ENCODE data around the gene PRMT9. TPM values are rescaled to one million over a fixed set of nuclear protein-coding genes. Genes with fewer than 3 reads are reported as not detected.

Gene PRMT9
- total RNA-seq, 1 donor from 2014 or later = 8.4 TPM

DNA sequence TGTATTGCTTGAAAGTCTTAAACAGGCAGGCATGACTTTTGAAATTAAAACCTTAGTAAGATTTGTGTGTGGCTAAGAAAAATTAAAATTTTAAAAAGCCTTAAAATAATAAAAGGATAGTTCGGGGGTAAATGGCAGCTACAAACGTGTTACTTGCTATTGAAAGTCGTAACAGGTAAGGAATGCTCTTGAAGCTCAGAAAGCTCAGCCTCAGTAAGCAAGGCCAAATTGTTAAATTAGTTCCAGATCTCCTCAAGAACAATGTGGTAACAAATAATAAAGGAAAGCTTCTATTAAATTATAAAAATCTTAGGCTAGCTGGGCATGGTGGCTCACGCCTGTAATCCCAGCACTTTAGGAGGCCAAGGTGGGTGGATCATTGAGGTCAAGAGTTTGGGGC is 25.5 kb downstream of the PRMT9 start:
- Mint-ChIP-seq H3K27me3 (ENCODE audit: low read depth) (no peaks in the 10 kb centered on the region), H3K4me3 (ENCODE audit: low read depth) (no peak overlapping the region), H3K36me3 (ENCODE audit: low read depth) (peaks cover 43% of the 10 kb centered on the region), H3K4me1 (ENCODE audit: low read depth) (no peaks in the 10 kb centered on the region), H3K27ac (no peak overlapping the region), H3K9me3 (no peaks in the 10 kb centered on the region)
- DNase-seq (ENCODE audit: low spot score) = no peak
- intact Hi-C loops (cut with micrococcal nuclease) = no loop called here

DNA sequence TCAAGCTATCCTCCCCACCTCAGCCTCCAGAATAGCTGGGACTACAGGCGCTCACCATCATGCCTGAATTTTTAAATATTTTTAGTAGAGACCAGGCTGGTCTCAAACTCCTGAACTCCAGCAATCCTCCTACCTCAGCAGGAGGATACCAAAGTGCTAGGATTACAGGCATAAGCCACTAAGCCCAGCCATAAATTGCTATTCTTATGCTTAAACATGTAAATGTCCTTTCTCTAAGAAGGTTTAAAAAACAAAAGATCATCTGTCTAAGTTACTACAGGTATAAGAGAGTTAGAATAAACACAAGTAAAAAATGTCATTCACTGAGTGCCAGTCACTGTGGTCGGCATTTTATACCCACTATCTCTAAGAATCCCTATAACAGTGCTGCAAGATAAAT is 28.3 kb downstream of the PRMT9 start:
- intact Hi-C loops (cut with micrococcal nuclease) = no loop called here
- Mint-ChIP-seq H3K4me3 (ENCODE audit: low read depth) (no peak overlapping the region), H3K36me3 (ENCODE audit: low read depth) (peaks cover 55% of the 10 kb centered on the region), H3K9me3 (no peaks in the 10 kb centered on the region), H3K27me3 (ENCODE audit: low read depth) (no peaks in the 10 kb centered on the region), H3K27ac (no peak overlapping the region), H3K4me1 (ENCODE audit: low read depth) (peaks cover 5% of the 10 kb centered on the region)
- no peak for DNase-seq (ENCODE audit: low spot score)

DNA sequence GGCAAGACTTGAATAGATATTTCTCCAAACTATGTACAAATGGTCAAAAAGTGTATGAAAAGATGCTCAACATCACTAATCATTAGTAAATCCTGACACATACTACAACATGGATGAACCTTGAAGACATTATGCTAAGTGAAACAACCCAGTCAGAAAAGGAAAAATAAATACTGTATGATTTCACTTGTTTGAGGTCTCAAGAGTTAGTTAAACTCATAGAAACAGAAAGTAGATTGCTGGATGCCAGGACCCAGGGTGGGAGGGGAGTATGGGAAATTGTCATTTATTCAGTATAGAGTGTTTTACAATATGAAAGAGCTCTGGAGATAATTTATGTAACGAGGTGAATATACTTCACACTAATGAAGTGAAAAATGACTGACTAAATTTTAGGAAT is 32.4 kb downstream of the PRMT9 start:
- Mint-ChIP-seq H3K4me1 (ENCODE audit: low read depth) (peaks cover 18% of the 10 kb centered on the region), H3K4me3 (ENCODE audit: low read depth) (no peak overlapping the region), H3K27ac (no peak overlapping the region), H3K36me3 (ENCODE audit: low read depth) (peaks cover 66% of the 10 kb centered on the region), H3K27me3 (ENCODE audit: low read depth) (no peaks in the 10 kb centered on the region), H3K9me3 (no peaks in the 10 kb centered on the region)
- intact Hi-C loops (cut with micrococcal nuclease) = no loop called here
- no peak for DNase-seq (ENCODE audit: low spot score)

DNA sequence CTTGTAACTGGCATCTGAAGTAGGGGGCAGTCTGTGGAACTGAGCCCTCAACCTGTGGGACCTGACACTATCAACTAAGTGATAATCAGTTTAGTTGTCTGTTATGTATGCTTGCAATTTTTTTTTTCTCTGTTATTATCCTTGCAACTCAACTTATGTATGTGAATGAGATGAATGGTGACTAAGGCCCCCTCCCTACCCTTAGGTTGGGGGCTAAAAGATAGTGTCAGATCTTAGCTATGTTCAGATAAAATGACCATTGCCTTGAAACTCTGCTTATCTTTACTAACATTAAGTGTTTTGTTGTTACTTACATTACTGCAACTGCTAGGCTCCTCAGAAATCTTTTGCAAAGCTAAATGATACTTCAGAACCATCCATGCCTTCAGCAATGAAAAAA is 35.3 kb downstream of the PRMT9 start:
- H3K9me3 Mint-ChIP-seq = no peaks in the 10 kb centered on the region
- no peak overlapping the region for H3K27ac Mint-ChIP-seq
- intact Hi-C loops (cut with micrococcal nuclease) = no loop called here
- H3K27me3 Mint-ChIP-seq (ENCODE audit: low read depth) = no peaks in the 10 kb centered on the region
- no peak for DNase-seq (ENCODE audit: low spot score)
- peaks cover 53% of the 10 kb centered on the region for H3K36me3 Mint-ChIP-seq (ENCODE audit: low read depth)
- no peak overlapping the region for H3K4me3 Mint-ChIP-seq (ENCODE audit: low read depth)
- H3K4me1 Mint-ChIP-seq (ENCODE audit: low read depth) = peaks cover 19% of the 10 kb centered on the region

DNA sequence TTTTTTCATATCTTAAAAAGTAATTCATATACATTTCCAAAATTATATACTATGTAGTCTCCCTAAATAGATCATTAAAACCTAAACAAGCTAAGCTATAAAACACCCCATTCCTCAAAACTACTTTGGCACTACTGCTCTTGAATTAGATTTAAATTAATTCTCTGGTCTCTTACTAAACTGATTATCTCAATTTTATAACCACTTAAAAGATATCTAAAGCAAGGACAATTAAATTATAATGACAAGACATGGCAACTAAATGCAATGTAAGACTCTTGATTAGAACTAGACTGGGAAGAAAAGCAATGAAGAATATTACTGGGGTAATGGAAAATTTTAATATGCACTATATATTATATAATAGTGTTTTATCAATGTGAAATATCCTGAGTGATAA is 38.9 kb downstream of the PRMT9 start:
- H3K36me3 Mint-ChIP-seq (ENCODE audit: low read depth) = peaks cover 59% of the 10 kb centered on the region
- no peak for DNase-seq (ENCODE audit: low spot score)
- H3K27ac Mint-ChIP-seq = no peak overlapping the region
- no peak overlapping the region for H3K4me3 Mint-ChIP-seq (ENCODE audit: low read depth)
- intact Hi-C loops (cut with micrococcal nuclease) = no loop called here
- H3K27me3 Mint-ChIP-seq (ENCODE audit: low read depth) = no peaks in the 10 kb centered on the region
- peaks cover 14% of the 10 kb centered on the region for H3K4me1 Mint-ChIP-seq (ENCODE audit: low read depth)
- H3K9me3 Mint-ChIP-seq = no peaks in the 10 kb centered on the region

DNA sequence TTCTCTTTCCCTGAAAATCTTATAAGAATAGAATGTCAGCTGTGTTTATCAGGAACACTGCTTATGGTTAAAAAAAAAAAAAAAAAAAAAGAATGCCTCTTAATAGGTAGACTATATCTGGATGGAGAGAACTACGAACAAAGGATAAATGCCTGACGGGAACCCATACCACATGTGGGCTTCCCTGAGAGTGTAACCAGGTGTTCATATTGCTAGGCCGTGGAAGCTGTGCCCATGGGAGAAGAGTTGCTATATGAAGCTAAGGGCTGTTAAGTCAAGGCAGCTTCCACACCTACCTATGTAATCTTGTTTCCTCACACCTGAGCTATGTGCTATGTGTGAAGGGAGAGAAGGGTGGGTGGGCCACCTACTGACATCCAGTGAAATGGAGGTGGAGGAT is 39.5 kb downstream of the PRMT9 start:
- Mint-ChIP-seq H3K36me3 (ENCODE audit: low read depth) (peaks cover 58% of the 10 kb centered on the region), H3K4me3 (ENCODE audit: low read depth) (no peak overlapping the region), H3K27me3 (ENCODE audit: low read depth) (no peaks in the 10 kb centered on the region), H3K27ac (no peak overlapping the region), H3K4me1 (ENCODE audit: low read depth) (peaks cover 15% of the 10 kb centered on the region), H3K9me3 (no peaks in the 10 kb centered on the region)
- intact Hi-C loops (cut with micrococcal nuclease) = no loop called here
- DNase-seq (ENCODE audit: low spot score) = no peak

DNA sequence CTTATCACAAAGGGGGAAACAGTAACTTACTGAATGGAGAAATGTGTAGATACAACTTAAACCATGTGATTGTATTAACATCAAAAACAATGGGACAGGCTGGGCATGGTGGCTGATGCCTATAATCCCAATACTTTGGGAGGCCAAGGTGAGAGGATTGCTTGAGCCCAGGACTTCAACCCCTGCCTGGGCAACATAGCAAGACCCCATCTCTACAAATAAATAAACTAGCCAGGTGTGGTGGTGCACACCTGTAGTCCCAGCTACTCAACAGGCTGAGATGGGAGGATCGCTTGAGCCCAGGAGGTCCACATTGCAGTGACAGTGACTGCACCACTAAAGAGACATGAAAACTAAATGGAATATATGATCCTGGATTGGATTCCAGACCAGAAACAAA is 40.3 kb downstream of the PRMT9 start:
- DNase-seq (ENCODE audit: low spot score) = no peak
- intact Hi-C loops (cut with micrococcal nuclease) = no loop called here
- H3K27me3 Mint-ChIP-seq (ENCODE audit: low read depth) = no peaks in the 10 kb centered on the region
- no peak overlapping the region for H3K4me3 Mint-ChIP-seq (ENCODE audit: low read depth)
- H3K4me1 Mint-ChIP-seq (ENCODE audit: low read depth) = peaks cover 18% of the 10 kb centered on the region
- H3K36me3 Mint-ChIP-seq (ENCODE audit: low read depth) = peaks cover 58% of the 10 kb centered on the region
- H3K9me3 Mint-ChIP-seq = no peaks in the 10 kb centered on the region
- H3K27ac Mint-ChIP-seq = no peak overlapping the region

DNA sequence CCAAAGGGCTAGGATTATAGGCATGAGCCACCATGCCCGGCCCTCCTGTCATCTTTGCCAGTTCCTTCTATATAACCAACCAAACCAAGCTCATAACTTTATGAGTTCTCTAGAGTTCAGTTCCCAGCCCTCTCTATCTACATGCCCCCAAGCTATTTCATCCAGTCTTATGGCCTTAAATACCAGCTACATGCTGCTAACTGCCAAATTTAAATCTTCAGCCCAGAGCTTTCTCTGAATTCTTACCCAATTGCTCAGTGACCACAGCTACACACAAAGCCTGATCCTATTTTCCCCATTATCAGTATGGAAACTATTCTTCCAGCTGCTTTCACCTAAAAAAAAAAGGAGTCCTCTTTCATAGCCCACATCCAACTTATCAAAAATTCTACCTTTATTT is 43.6 kb downstream of the PRMT9 start:
- no peak for DNase-seq (ENCODE audit: low spot score)
- Mint-ChIP-seq H3K9me3 (no peaks in the 10 kb centered on the region), H3K27me3 (ENCODE audit: low read depth) (no peaks in the 10 kb centered on the region), H3K36me3 (ENCODE audit: low read depth) (peaks cover 71% of the 10 kb centered on the region), H3K4me1 (ENCODE audit: low read depth) (peaks cover 12% of the 10 kb centered on the region), H3K27ac (no peak overlapping the region), H3K4me3 (ENCODE audit: low read depth) (no peak overlapping the region)
- intact Hi-C loops (cut with micrococcal nuclease) = no loop called here

DNA sequence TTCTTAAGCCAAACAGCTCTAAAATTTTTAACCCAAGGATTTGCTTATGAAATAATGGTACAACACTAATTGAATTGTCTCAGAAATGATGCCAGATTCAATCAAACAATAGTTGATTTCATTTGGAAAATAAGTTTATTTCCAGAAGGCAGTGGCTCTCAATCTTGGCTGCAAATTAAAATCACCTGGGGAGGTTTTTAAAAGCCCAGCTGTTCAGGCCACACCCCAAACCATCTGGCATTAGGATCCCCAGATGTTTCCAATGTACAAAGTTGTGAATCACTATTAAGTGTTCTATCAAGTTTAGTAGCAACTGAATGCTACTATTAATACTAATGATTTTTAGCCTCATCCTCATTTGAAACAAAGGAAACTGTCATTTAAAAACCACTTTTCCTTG is 44.6 kb downstream of the PRMT9 start:
- H3K4me1 Mint-ChIP-seq (ENCODE audit: low read depth) = peaks cover 11% of the 10 kb centered on the region
- DNase-seq (ENCODE audit: low spot score) = no peak
- peaks cover 80% of the 10 kb centered on the region for H3K36me3 Mint-ChIP-seq (ENCODE audit: low read depth)
- no peaks in the 10 kb centered on the region for H3K9me3 Mint-ChIP-seq
- no peaks in the 10 kb centered on the region for H3K27me3 Mint-ChIP-seq (ENCODE audit: low read depth)
- intact Hi-C loops (cut with micrococcal nuclease) = no loop called here
- H3K4me3 Mint-ChIP-seq (ENCODE audit: low read depth) = no peak overlapping the region
- no peak overlapping the region for H3K27ac Mint-ChIP-seq

DNA sequence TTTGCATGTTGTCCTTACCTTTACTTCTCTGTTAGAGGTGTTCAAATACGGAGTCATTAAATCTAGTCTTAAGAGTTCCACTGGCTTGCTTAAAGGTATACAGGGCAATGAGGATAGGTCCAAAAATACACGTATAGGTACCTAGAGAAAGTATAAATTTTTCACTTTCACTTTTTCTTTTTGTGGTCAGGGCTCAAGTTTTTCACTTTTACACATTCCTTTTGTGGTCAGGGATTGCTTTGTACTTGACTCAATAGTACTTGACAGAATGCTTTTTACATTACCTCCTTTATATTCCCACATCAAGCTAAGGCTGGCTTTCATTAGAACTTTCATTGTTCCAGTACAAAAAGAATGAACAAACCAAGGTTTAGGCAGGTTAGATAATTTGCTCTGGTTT is 45.0 kb downstream of the PRMT9 start:
- H3K4me3 Mint-ChIP-seq (ENCODE audit: low read depth) = no peak overlapping the region
- H3K27ac Mint-ChIP-seq = no peak overlapping the region
- peaks cover 11% of the 10 kb centered on the region for H3K4me1 Mint-ChIP-seq (ENCODE audit: low read depth)
- intact Hi-C loops (cut with micrococcal nuclease) = no loop called here
- no peak for DNase-seq (ENCODE audit: low spot score)
- H3K9me3 Mint-ChIP-seq = no peaks in the 10 kb centered on the region
- H3K27me3 Mint-ChIP-seq (ENCODE audit: low read depth) = no peaks in the 10 kb centered on the region
- H3K36me3 Mint-ChIP-seq (ENCODE audit: low read depth) = peaks cover 84% of the 10 kb centered on the region

DNA sequence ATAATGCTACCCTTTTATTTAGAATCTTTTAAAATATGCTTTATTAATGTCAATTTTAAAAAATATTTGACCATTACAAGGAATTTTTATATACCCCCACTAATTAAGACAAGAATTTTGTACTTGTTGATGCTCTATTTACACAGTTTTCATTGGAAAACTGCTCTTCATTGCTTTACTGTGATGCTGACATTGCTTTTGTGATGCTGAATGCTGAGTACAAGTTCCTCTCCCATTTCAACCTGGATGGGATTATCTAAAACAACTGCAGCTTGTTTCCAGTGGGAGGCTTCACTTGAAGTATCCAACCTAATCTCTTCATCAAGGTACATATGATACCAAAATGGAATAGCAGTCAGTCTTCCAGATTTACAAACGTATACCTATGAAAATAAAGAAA is 45.6 kb downstream of the PRMT9 start:
- H3K4me3 Mint-ChIP-seq (ENCODE audit: low read depth) = no peak overlapping the region
- peaks cover 11% of the 10 kb centered on the region for H3K4me1 Mint-ChIP-seq (ENCODE audit: low read depth)
- no peaks in the 10 kb centered on the region for H3K9me3 Mint-ChIP-seq
- DNase-seq (ENCODE audit: low spot score) = no peak
- H3K27ac Mint-ChIP-seq = no peak overlapping the region
- intact Hi-C loops (cut with micrococcal nuclease) = no loop called here
- peaks cover 87% of the 10 kb centered on the region for H3K36me3 Mint-ChIP-seq (ENCODE audit: low read depth)
- H3K27me3 Mint-ChIP-seq (ENCODE audit: low read depth) = no peaks in the 10 kb centered on the region

DNA sequence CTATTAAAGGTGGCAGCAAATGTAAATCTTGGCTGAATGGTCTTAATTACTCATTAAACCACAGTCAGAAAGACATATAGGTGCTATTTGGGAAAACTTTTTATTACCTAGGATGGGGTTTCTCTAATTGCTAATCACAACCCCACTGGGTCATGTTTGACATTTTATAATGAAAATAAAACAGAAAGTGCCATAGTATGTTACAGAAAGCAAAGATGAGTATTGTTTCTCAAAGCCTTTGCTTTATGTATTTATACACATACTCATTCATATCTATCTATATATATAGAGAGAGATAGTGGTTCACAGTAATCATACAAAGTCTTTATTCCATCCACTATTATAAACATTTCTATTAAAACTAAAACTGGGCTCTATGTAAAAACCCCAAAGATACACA is 48.6 kb downstream of the PRMT9 start:
- intact Hi-C loops (cut with micrococcal nuclease) = no loop called here
- H3K4me3 Mint-ChIP-seq (ENCODE audit: low read depth) = no peak overlapping the region
- H3K4me1 Mint-ChIP-seq (ENCODE audit: low read depth) = peaks cover 11% of the 10 kb centered on the region
- DNase-seq (ENCODE audit: low spot score) = no peak
- H3K9me3 Mint-ChIP-seq = no peaks in the 10 kb centered on the region
- peaks cover 78% of the 10 kb centered on the region for H3K36me3 Mint-ChIP-seq (ENCODE audit: low read depth)
- no peak overlapping the region for H3K27ac Mint-ChIP-seq
- no peaks in the 10 kb centered on the region for H3K27me3 Mint-ChIP-seq (ENCODE audit: low read depth)

DNA sequence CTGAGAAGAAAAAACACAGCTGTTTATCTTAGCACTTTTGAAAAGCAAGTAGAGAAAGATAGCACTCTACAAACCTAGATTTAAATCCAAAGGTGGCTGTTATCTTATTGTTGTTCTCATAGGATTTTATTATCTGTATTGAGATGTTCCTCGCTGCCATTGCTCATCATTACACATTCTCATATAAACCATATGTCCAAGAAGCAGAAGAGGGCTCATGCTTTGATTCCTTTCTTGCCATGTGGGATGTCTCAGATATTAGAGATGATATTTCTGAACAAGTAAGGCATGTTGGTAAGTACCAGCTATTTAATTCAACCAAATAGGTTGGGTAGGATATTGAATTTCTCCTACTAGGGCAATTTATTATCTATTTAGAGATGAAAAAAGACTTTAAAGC is 50.3 kb downstream of the PRMT9 start:
- peaks cover 77% of the 10 kb centered on the region for H3K36me3 Mint-ChIP-seq (ENCODE audit: low read depth)
- intact Hi-C loops (cut with micrococcal nuclease) = no loop called here
- H3K4me1 Mint-ChIP-seq (ENCODE audit: low read depth) = no peaks in the 10 kb centered on the region
- H3K4me3 Mint-ChIP-seq (ENCODE audit: low read depth) = no peak overlapping the region
- DNase-seq (ENCODE audit: low spot score) = no peak
- H3K27ac Mint-ChIP-seq = no peak overlapping the region
- no peaks in the 10 kb centered on the region for H3K9me3 Mint-ChIP-seq
- H3K27me3 Mint-ChIP-seq (ENCODE audit: low read depth) = no peaks in the 10 kb centered on the region

DNA sequence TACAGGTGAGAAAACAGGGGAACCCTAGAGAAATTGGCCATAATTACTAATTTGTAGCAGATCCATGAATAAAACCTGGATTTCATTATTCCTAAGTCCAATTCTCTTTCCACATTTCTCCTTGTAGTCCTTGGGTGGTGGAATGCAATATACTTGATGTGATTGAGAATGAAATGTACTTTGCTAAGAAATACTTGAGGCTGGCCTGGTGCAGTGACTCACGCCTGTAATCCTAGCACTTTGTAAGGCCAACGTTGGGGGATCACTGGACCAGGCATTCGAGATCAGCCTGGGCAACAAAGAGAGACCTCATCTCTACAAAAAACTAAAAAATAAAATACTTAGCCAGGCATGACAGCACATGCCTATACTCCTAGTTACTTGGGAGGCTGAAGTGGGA is 50.9 kb downstream of the PRMT9 start:
- intact Hi-C loops (cut with micrococcal nuclease) = no loop called here
- no peak overlapping the region for H3K27ac Mint-ChIP-seq
- H3K27me3 Mint-ChIP-seq (ENCODE audit: low read depth) = no peaks in the 10 kb centered on the region

More for the DNA sequence above, 50.9 kb downstream of the PRMT9 start:
- H3K9me3 Mint-ChIP-seq = no peaks in the 10 kb centered on the region
- no peaks in the 10 kb centered on the region for H3K4me1 Mint-ChIP-seq (ENCODE audit: low read depth)
- no peak for DNase-seq (ENCODE audit: low spot score)
- peaks cover 77% of the 10 kb centered on the region for H3K36me3 Mint-ChIP-seq (ENCODE audit: low read depth)
- H3K4me3 Mint-ChIP-seq (ENCODE audit: low read depth) = no peak overlapping the region
